Osteocyte (in vitro differentiated cells): Measurements from ENCODE around the gene PGA3. TPM values are rescaled to one million over a fixed set of nuclear protein-coding genes. Genes with fewer than 3 reads are reported as not detected.

Experiments used
- DNase-seq: peaks from one replicate; pipeline ENCODE4 v3.0.0; 2021; ENCODE audit warnings: mixed read lengths; ENCODE audit not compliant: unreplicated experiment; ENCODE audit errors: extremely low spot score
- H3K27ac Mint-ChIP-seq: one replicate; pipeline ENCODE4 v1.8.0; 2021; ENCODE audit warnings: mild to moderate bottlenecking, mixed read lengths; ENCODE audit not compliant: unreplicated experiment
- H3K27me3 Mint-ChIP-seq: one replicate; pipeline ENCODE4 v1.8.0; 2021; ENCODE audit warnings: mixed read lengths; ENCODE audit not compliant: unreplicated experiment
- H3K36me3 Mint-ChIP-seq: one replicate; pipeline ENCODE4 v1.8.0; 2021; ENCODE audit warnings: mixed read lengths; ENCODE audit not compliant: unreplicated experiment
- H3K4me1 Mint-ChIP-seq: one replicate; pipeline ENCODE4 v1.8.0; 2021; ENCODE audit warnings: mixed read lengths; ENCODE audit not compliant: unreplicated experiment
- H3K4me3 Mint-ChIP-seq: one replicate; pipeline ENCODE4 v1.8.0; 2021; ENCODE audit warnings: mild to moderate bottlenecking, moderate library complexity, mixed read lengths; ENCODE audit not compliant: unreplicated experiment
- H3K9me3 Mint-ChIP-seq: one replicate; pipeline ENCODE4 v1.8.0; 2021; ENCODE audit warnings: mixed read lengths; ENCODE audit not compliant: unreplicated experiment
- total RNA-seq: library from RNA; stranded (reverse); gene quantifications from 2 replicates; pipeline ENCODE4 v1.2.1, GENCODE V29; 2021
- TF ChIP-seq, protein P1 (sequence below): fragments of 200-600 bp; sonication (generic); IDR thresholded peaks from 2 replicates; pipeline ENCODE4 v1.5.0; 2021; ENCODE audit warnings: antibody characterized with exemption, mild to moderate bottlenecking, moderate library complexity

Gene PGA3
- total RNA-seq, 1 donor from 2014 or later = not detected

DNA sequence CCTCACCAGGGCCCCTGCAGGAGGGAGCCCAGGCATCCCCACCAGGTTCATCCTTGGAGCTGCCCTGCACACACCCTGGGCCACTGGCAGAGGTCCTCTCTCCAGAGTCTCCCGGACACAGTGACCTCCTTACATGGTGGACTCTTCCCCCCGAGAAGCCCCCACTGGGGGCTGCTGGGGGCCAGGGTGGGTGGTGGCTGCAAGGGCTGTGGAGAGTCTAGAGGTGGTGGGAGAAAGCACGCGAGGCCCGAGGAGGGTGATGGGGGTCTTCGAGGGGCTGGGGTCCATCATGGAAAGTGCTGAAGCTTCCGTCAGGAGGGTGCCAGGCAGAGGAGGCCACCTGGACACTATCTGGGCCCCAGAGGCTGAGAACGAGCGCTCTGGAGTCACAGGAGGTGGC is 55.2 kb downstream of the PGA3 start:
- Mint-ChIP-seq H3K27me3 (peaks cover 1% of the 10 kb centered on the region), H3K36me3 (peaks cover 2% of the 10 kb centered on the region), H3K4me1 (no peaks in the 10 kb centered on the region), H3K9me3 (no peaks in the 10 kb centered on the region), H3K4me3 (no peak overlapping the region), H3K27ac (no peak overlapping the region)
- TF ChIP-seq, protein P1, sequence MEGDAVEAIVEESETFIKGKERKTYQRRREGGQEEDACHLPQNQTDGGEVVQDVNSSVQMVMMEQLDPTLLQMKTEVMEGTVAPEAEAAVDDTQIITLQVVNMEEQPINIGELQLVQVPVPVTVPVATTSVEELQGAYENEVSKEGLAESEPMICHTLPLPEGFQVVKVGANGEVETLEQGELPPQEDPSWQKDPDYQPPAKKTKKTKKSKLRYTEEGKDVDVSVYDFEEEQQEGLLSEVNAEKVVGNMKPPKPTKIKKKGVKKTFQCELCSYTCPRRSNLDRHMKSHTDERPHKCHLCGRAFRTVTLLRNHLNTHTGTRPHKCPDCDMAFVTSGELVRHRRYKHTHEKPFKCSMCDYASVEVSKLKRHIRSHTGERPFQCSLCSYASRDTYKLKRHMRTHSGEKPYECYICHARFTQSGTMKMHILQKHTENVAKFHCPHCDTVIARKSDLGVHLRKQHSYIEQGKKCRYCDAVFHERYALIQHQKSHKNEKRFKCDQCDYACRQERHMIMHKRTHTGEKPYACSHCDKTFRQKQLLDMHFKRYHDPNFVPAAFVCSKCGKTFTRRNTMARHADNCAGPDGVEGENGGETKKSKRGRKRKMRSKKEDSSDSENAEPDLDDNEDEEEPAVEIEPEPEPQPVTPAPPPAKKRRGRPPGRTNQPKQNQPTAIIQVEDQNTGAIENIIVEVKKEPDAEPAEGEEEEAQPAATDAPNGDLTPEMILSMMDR = no peak
- DNase-seq = no peak

DNA sequence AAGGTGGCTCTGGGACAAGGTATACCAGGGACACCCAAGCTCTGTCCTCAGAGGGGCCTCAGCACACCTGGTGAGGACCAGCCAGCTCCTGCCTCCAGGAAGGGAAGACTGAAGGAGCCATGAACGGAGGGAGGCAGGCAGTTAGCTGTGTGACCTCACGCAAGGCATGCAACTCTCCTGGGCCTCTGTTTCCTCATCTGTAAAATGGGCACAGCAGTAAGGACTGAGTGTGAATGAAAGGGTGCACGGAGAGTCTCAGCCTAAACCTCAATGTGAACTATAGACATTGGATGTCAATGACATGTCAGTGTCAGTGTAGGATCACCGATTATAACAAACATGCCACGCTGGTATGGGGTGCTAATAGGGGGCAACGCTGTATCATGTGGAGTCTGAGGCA is 56.0 kb downstream of the PGA3 start:
- peaks cover 2% of the 10 kb centered on the region for H3K36me3 Mint-ChIP-seq
- TF ChIP-seq, protein P1 = no peak
- H3K27me3 Mint-ChIP-seq = no peaks in the 10 kb centered on the region
- DNase-seq = no peak
- H3K9me3 Mint-ChIP-seq = no peaks in the 10 kb centered on the region
- no peak overlapping the region for H3K27ac Mint-ChIP-seq
- H3K4me3 Mint-ChIP-seq = no peak overlapping the region
- no peaks in the 10 kb centered on the region for H3K4me1 Mint-ChIP-seq

Other genes with a start within 250 kb of the PGA3 start
- gene CD6, start 231.8 kb upstream of the PGA3 start, total RNA-seq = not detected in 2 replicates
- not detected in 2 replicates for gene CD5, start 101.0 kb upstream of the PGA3 start, total RNA-seq
- 19.6 and 21.2 TPM in 2 replicates for gene VPS37C, start 42.1 kb upstream of the PGA3 start, total RNA-seq
- not detected in 2 replicates for gene PGA4, start 18.8 kb downstream of the PGA3 start, total RNA-seq
- not detected in 2 replicates for gene PGA5, start 37.7 kb downstream of the PGA3 start, total RNA-seq
- gene VWCE, start 91.8 kb downstream of the PGA3 start, total RNA-seq = 8.8 and 10.7 TPM in 2 replicates
- 259 and 266 TPM in 2 replicates for gene DDB1, start 129.6 kb downstream of the PGA3 start, total RNA-seq
- 41.7 and 46.3 TPM in 2 replicates for gene TKFC, start 129.7 kb downstream of the PGA3 start, total RNA-seq
- 49.5 and 57.0 TPM in 2 replicates for gene CYB561A3, start 158.4 kb downstream of the PGA3 start, total RNA-seq
- 49.4 and 51.3 TPM in 2 replicates for gene TMEM138, start 158.9 kb downstream of the PGA3 start, total RNA-seq
- gene TMEM216, start 189.1 kb downstream of the PGA3 start, total RNA-seq = 11.3 and 11.4 TPM in 2 replicates
- gene CPSF7, start 226.5 kb downstream of the PGA3 start, total RNA-seq = 80.0 and 82.7 TPM in 2 replicates
- gene SDHAF2, start 226.6 kb downstream of the PGA3 start, total RNA-seq = 35.7 and 40.5 TPM in 2 replicates